Ovary (tissue), 3 donors: ENCODE data around the gene UBE2J1.

Experiments
- CTCF ChIP-seq, 3 donors: fragments of 450-650 bp in 2 of 3; fragments of 200-600 bp in 1 of 3; IDR thresholded peaks; one replicate each; pipeline versions ENCODE4 v1.5.1 to v1.8.0; 2016 to 2022; ENCODE audit warnings: antibody characterized with exemption in 3 of 3, mild to moderate bottlenecking in 1 of 3
- EP300 ChIP-seq: sonication (generic); formaldehyde crosslinking; IDR thresholded peaks from one replicate; pipeline ENCODE4 v1.6.1; 2017; ENCODE audit warnings: antibody characterized with exemption
- donor health status: DM: no; HTN: no; CAD: no.

GRCh38 chr6:89378628-89379027 is 26.1 kb upstream of the UBE2J1 start:
- TF ChIP-seq CTCF (IDR thresholded peaks at IDR 0.05) (no peak), EP300 (no peak)
